NT2/D1 (cell line): ENCODE data around the gene TFAP2D.

Experiments
- DNase-seq: peaks from one replicate; pipeline ENCODE4 v3.0.0-alpha.2; 2011; ENCODE audit warnings: low read depth, low spot score
- H3K27me3 ChIP-seq: 2 replicates; pipeline ENCODE4 v1.6.0; 2011; ENCODE audit warnings: mild to moderate bottlenecking; ENCODE audit not compliant: insufficient read length, insufficient read depth
- H3K36me3 ChIP-seq: 2 replicates; pipeline ENCODE4 v1.6.1; 2011; ENCODE audit warnings: mild to moderate bottlenecking, low read length, mixed read lengths; ENCODE audit not compliant: insufficient read depth, insufficient read length
- H3K4me1 ChIP-seq: 2 replicates; pipeline ENCODE4 v1.5.1; 2011; ENCODE audit not compliant: insufficient read depth, insufficient read length
- H3K4me3 ChIP-seq: 2 replicates; pipeline ENCODE4 v1.5.1; 2011; ENCODE audit warnings: low read depth; ENCODE audit not compliant: insufficient read length
- H3K9ac ChIP-seq: 2 replicates; pipeline ENCODE4 v1.6.0; 2011; ENCODE audit warnings: low read depth; ENCODE audit not compliant: insufficient read length
- H3K9me3 ChIP-seq: 2 replicates; pipeline ENCODE4 v1.5.1; 2011; ENCODE audit warnings: mild to moderate bottlenecking, low read length; ENCODE audit not compliant: insufficient read depth
- SUZ12 ChIP-seq: IDR thresholded peaks from 2 replicates; pipeline ENCODE4 v1.6.1; 2011; ENCODE audit not compliant: insufficient read length, insufficient read depth; ENCODE audit errors: extremely low read depth
- YY1 ChIP-seq: IDR thresholded peaks from 2 replicates; pipeline ENCODE4 v1.6.1; 2011; ENCODE audit not compliant: insufficient read length, insufficient read depth
- ZNF274 ChIP-seq: IDR thresholded peaks from 2 replicates; pipeline ENCODE4 v1.6.1; 2011; ENCODE audit warnings: mild to moderate bottlenecking, low read depth, low read length

TFAP2D gene

DNA sequence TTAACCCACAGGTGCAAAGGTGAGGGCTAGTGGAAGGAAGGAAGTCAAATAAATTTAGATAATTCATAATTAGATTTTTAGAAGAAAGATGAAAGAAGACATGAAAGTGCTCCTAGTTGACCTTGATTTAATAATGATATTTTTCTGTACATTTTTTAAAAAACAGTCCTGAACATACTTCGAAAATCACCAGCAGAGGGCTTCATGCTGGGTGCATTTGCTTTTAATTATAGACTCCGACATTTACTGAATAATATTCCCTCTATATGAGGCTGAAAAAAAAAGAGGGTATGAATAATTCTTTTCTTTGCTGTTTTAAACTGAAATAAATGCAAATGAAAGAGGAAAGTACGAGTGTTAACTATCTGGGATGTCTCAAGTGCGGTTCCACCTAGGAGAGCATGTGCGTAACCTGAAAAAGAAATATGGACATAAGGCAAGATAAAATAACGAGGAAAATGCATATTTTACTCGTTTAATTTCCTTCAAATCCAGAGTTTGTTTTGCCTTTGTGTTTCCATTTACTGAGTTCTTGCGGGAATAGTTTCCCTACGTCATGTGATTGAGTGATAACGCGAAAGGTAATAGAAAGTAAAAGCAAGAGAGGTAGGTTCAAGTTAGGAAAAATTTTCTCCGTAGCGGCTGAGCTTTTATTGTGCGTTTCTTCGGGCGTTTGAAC, 102.2 kb downstream of the TFAP2D start:
- H3K36me3 ChIP-seq, result no peaks in the 10 kb centered on the region
- H3K9ac ChIP-seq, result no peak overlapping the region
- H3K9me3 ChIP-seq, result no peaks in the 10 kb centered on the region
- no peak for TF ChIP-seq SUZ12
- no peak for TF ChIP-seq ZNF274
- no peak for TF ChIP-seq YY1
- DNase-seq, result no peak
- H3K27me3 ChIP-seq, result peaks cover 49% of the 10 kb centered on the region
- H3K4me3 ChIP-seq, result peak overlapping the region; percentile 31
- H3K4me1 ChIP-seq, result no peaks in the 10 kb centered on the region

DNA sequence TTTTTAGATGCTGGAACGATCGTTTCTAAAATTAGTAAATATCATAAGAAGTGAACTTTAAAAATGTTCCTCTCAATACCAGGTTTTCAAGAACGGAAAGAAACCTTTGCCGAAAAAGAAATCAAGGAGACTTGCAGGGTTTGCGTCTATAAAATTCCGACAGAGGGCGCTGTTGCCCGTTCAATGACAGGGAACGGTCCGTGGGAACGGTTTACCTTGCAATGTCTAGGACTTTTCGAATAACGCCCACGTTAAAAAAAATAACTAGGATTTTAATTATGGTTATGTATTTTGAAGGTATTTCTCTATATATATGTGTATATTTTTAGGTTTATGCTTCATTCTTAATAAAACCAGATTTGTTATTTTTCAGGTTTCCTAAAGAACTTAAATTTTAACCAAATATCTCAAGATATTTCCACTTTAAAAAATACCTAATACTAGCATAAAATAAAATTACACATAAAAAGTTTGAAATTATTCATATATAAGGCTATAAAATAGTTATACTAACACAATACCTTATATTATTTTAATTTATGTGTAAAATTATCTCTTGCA, 102.9 kb downstream of the TFAP2D start:
- Histone ChIP-seq H3K36me3 (no peaks in the 10 kb centered on the region), H3K9me3 (no peaks in the 10 kb centered on the region), H3K27me3 (peaks cover 55% of the 10 kb centered on the region), H3K4me1 (no peaks in the 10 kb centered on the region), H3K4me3 (peak overlapping the region; percentile 31), H3K9ac (no peak overlapping the region)
- TF ChIP-seq SUZ12 (no peak), YY1 (no peak)
- DNase-seq, result peak; percentile 42

DNA sequence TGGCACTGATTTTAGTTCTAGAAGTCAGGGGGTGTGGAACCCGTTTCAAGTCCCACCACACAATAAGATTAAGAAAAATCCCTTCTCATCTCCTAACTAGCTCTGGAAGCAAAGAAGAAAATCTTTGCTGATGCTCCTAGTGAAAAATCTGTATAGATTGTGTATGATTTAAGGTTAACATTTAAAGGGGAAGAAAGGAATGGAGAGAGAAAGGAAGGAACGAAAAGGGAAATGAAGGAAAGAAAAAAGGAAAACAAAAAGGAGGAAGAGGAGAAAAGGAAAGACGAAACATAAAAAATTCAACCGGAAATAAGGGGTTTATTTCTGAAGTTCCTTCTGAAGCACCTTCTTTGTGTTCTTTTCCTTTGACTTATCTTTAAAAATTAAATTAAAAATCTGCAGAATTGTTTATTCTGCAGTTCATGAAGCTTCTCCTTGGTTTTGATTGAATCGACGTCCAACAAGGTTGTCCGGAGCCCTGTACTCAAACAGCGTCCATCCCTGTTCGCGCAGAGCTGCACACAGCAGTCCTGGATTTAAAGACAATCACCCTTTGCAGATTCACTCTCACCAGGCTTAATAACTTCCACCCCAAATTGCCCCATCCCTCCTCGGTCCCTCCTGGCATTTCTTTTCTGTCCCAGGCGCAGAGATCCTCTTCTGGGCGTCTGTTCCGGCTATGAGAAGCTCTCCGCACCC, 103.8 kb downstream of the TFAP2D start:
- H3K27me3 ChIP-seq, result peaks cover 64% of the 10 kb centered on the region
- no peaks in the 10 kb centered on the region for H3K9me3 ChIP-seq
- H3K36me3 ChIP-seq, result no peaks in the 10 kb centered on the region
- no peak overlapping the region for H3K4me3 ChIP-seq
- DNase-seq, result no peak
- H3K4me1 ChIP-seq, result no peaks in the 10 kb centered on the region
- TF ChIP-seq ZNF274, result no peak
- no peak for TF ChIP-seq YY1
- TF ChIP-seq SUZ12, result no peak
- H3K9ac ChIP-seq, result no peak overlapping the region

DNA sequence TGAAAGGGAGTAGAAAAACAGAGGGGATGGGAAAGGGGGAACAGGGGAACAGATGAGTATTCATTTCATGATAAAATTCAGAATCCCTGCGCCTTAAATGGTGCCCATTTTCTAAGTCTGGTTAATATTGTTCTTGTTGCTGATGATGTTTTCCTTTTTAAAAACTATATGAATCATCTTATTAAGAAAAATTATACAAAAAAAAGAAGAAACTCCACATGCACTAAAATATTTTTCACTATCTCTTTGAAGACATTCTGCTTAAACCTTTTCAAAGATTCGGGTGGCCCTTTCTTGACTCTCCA, 104.3 kb downstream of the TFAP2D start:
- no peak overlapping the region for H3K4me3 ChIP-seq
- no peaks in the 10 kb centered on the region for H3K9me3 ChIP-seq
- no peaks in the 10 kb centered on the region for H3K36me3 ChIP-seq
- TF ChIP-seq YY1 (no peak), SUZ12 (no peak), ZNF274 (no peak)
- H3K27me3 ChIP-seq, result peaks cover 69% of the 10 kb centered on the region
- DNase-seq, result no peak
- H3K4me1 ChIP-seq, result no peaks in the 10 kb centered on the region
- H3K9ac ChIP-seq, result no peak overlapping the region

DNA sequence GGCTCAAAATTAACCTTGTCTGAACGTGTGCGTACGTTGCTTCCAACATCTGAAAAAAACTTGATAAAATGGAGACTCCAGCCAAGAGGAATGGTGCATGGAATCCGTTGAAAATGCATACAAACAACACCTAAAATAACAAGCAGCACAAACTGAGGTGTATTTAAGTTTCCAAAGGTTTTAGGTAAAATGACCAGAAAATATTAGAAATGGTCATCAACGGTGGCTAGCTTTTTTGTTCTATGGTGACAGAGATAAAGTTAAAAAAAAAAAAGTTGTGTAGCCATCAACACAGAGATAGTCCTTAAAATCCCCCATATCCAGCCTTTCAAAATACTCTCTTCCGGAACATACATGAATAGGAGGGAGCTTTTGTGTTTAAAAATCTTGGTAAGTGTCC, 104.7 kb downstream of the TFAP2D start:
- no peaks in the 10 kb centered on the region for H3K36me3 ChIP-seq
- no peak for DNase-seq
- H3K9me3 ChIP-seq, result no peaks in the 10 kb centered on the region
- TF ChIP-seq SUZ12 (no peak), YY1 (no peak), ZNF274 (no peak)
- no peak overlapping the region for H3K9ac ChIP-seq
- no peaks in the 10 kb centered on the region for H3K4me1 ChIP-seq
- peaks cover 74% of the 10 kb centered on the region for H3K27me3 ChIP-seq
- no peak overlapping the region for H3K4me3 ChIP-seq

DNA sequence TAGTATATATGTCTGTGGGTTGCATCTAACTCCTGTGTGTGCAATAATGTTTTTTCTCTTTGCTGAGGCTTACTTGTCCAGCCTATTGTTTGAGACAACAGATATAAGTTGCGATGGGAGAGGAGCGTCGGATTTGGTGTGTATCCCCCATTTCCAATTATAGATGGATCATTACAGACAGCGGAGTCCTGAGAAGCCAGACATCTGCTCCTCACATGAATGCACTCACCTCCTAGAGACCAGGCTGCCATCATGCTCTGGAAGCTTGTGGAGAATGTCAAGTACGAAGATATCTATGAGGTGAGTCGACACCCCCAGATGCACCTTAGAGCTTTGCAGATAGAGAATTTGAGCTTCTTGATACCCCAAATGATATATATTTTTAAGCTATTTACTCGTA, 105.3 kb downstream of the TFAP2D start, which contains the start of gene TFAP2B:
TSS of gene TFAP2B (plus strand) at position 199 of the 400 bp plus-strand sequence. CDS start at position 220, 21 bp downstream.
- TF ChIP-seq SUZ12 (no peak), YY1 (no peak), ZNF274 (no peak)
- peaks cover 3% of the 10 kb centered on the region for H3K4me1 ChIP-seq
- no peak within 1 kb of the TSS for H3K9ac ChIP-seq
- peak within 1 kb of the TSS; percentile 4 for H3K4me3 ChIP-seq
- H3K9me3 ChIP-seq, result no peaks in the 10 kb centered on the region
- no peaks in the 10 kb centered on the region for H3K36me3 ChIP-seq
- DNase-seq, result no peak
- H3K27me3 ChIP-seq, result peaks cover 80% of the 10 kb centered on the region

DNA sequence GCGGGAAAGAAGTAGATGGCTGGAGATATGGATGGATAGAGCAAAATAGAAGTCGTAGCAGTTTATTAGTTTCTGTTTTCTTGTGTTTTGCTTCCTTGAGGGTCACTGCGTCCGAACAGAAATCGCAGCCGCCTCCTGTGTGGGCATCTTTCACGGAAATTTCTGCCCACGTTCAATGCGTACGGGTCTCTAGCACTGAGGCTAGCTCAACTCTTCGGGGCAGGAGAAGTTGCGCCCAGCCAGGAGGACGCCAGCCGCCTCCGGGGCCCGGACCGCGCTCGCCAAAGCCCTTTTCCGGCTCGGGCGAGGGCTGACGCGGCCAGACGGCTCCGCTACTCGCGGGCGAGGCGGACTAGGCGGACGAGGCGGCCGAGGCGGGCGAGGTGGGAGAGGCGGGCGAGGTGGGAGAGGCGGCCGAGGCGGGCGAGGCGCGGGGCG, 106.2 kb downstream of the TFAP2D start:
- TF ChIP-seq SUZ12, result no peak
- no peak for TF ChIP-seq YY1
- TF ChIP-seq ZNF274, result no peak
- Histone ChIP-seq H3K9me3 (no peaks in the 10 kb centered on the region), H3K4me1 (peaks cover 4% of the 10 kb centered on the region), H3K36me3 (no peaks in the 10 kb centered on the region), H3K4me3 (peak overlapping the region; percentile 4), H3K27me3 (peaks cover 88% of the 10 kb centered on the region), H3K9ac (no peak overlapping the region)
- no peak for DNase-seq
